ENCODE data around the gene SH3BP5. TPM values are rescaled to one million over a fixed set of nuclear protein-coding genes. Genes with fewer than 3 reads are reported as not detected.

SH3BP5 gene
- polyA plus RNA-seq, 1 of the 3 experiments (the other 2 are of a cell fraction), result 29.5 TPM

DNA sequence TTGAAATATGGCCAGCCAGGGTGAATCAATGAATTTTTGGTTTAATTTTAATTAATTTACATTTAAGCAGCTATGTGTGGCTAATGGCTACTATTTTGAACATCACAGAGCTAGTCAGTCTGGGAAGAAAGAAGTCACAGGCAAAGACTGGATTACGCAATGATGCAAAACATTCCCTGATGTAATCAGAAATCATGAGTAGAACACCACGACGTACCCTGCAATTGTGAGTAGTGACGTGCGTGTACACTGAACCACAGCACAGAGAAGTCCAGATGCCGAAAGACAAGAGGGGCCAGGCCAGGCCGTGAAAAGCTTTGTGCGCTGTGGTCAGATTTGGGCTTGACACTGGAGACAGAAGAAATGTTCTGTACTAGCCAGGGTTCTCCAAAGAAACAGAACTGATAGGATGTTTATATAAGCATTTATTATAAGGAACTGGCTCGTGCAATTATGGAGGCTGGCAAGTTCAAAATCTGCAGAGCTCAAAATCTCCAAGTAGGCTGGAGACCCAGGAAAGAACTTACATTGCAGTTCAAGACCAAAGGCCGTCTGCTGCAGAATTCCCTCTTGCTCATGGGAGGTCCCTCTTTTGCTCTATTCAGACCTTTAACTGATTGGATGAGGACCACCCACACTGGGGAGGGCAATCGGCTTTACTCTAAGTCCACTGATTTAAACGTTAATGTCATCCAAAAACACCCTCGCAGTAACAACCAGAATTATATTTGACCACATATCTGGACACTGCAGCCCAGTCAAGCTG is 44.6 kb downstream of the SH3BP5 start (continued):
- TF ChIP-seq, protein P1, sequence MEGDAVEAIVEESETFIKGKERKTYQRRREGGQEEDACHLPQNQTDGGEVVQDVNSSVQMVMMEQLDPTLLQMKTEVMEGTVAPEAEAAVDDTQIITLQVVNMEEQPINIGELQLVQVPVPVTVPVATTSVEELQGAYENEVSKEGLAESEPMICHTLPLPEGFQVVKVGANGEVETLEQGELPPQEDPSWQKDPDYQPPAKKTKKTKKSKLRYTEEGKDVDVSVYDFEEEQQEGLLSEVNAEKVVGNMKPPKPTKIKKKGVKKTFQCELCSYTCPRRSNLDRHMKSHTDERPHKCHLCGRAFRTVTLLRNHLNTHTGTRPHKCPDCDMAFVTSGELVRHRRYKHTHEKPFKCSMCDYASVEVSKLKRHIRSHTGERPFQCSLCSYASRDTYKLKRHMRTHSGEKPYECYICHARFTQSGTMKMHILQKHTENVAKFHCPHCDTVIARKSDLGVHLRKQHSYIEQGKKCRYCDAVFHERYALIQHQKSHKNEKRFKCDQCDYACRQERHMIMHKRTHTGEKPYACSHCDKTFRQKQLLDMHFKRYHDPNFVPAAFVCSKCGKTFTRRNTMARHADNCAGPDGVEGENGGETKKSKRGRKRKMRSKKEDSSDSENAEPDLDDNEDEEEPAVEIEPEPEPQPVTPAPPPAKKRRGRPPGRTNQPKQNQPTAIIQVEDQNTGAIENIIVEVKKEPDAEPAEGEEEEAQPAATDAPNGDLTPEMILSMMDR (IDR thresholded peaks at IDR 0.05), result no peak
- TF ChIP-seq YY1 (IDR thresholded peaks at IDR 0.05; ENCODE audit: low read depth) (no peak), SIN3A (IDR thresholded peaks at IDR 0.05; ENCODE audit: borderline replicate concordance, low read depth, low read length) (no peak), CHD2 (IDR thresholded peaks at IDR 0.05; ENCODE audit: low read length, partially characterized antibody) (no peak), MXI1 (IDR thresholded peaks at IDR 0.05; ENCODE audit: low read depth, low read length) (no peak)

DNA sequence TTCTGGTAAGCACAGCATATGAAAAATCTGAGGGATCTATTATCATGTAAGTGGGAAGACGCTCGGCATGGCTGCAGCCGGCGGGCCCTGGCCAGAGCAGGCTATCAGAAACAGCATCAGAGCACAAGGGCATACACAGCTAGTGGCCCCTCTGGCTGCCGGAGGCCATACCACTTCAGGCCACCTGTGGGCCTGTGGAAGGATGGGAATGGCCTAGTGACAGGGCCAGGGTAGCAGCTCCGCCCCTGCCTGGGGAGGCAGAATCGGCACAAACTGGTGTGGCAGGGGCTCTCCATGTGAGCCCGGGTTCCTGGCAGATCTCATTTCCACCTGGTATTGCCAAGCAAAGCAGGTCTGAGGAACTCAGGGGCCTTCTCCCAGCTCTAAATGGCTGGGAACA is 46.4 kb downstream of the SH3BP5 start:
- H3K9me2 ChIP-seq, result no peaks in the 10 kb centered on the region
- no peak for TF ChIP-seq ELF1 (IDR thresholded peaks at IDR 0.05)
- TF ChIP-seq, protein P2, sequence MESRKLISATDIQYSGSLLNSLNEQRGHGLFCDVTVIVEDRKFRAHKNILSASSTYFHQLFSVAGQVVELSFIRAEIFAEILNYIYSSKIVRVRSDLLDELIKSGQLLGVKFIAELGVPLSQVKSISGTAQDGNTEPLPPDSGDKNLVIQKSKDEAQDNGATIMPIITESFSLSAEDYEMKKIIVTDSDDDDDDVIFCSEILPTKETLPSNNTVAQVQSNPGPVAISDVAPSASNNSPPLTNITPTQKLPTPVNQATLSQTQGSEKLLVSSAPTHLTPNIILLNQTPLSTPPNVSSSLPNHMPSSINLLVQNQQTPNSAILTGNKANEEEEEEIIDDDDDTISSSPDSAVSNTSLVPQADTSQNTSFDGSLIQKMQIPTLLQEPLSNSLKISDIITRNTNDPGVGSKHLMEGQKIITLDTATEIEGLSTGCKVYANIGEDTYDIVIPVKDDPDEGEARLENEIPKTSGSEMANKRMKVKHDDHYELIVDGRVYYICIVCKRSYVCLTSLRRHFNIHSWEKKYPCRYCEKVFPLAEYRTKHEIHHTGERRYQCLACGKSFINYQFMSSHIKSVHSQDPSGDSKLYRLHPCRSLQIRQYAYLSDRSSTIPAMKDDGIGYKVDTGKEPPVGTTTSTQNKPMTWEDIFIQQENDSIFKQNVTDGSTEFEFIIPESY (IDR thresholded peaks at IDR 0.05; ENCODE audit: borderline replicate concordance, low read depth), result no peak
- no peak for TF ChIP-seq SIN3A (IDR thresholded peaks at IDR 0.05; ENCODE audit: borderline replicate concordance, low read depth, low read length)
- TF ChIP-seq TAF1 (IDR thresholded peaks at IDR 0.05; ENCODE audit: borderline replicate concordance, low read depth, low read length), result no peak
- no peak for TF ChIP-seq EP300 (IDR thresholded peaks at IDR 0.05; ENCODE audit: borderline replicate concordance in 1 of 2, low read depth in 1 of 2, low read length in 1 of 2)
- no peak for TF ChIP-seq FOSL2 (IDR thresholded peaks at IDR 0.05; ENCODE audit: borderline replicate concordance, low read depth)
- TF ChIP-seq JUND (IDR thresholded peaks at IDR 0.05), result no peak
- TF ChIP-seq, protein P3, sequence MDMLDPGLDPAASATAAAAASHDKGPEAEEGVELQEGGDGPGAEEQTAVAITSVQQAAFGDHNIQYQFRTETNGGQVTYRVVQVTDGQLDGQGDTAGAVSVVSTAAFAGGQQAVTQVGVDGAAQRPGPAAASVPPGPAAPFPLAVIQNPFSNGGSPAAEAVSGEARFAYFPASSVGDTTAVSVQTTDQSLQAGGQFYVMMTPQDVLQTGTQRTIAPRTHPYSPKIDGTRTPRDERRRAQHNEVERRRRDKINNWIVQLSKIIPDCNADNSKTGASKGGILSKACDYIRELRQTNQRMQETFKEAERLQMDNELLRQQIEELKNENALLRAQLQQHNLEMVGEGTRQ (IDR thresholded peaks at IDR 0.05; ENCODE audit: borderline replicate concordance, low read depth, low read length), result no peak
- no peak for TF ChIP-seq MEF2A (IDR thresholded peaks at IDR 0.05; ENCODE audit: borderline replicate concordance, low read depth)
- TF ChIP-seq POLR2AphosphoS5 (IDR thresholded peaks at IDR 0.05; ENCODE audit: low read depth, low read length), result no peak
- no peak for TF ChIP-seq SMC3 (IDR thresholded peaks at IDR 0.05; ENCODE audit: low read depth, low read length)
- TF ChIP-seq, protein P1 (IDR thresholded peaks at IDR 0.05), result no peak
- TF ChIP-seq NFIC (IDR thresholded peaks at IDR 0.05; ENCODE audit: borderline replicate concordance), result no peak
- no peak for TF ChIP-seq EZH2phosphoT487 (IDR thresholded peaks at IDR 0.05; ENCODE audit: borderline replicate concordance, low read depth)
- TF ChIP-seq CHD2 (IDR thresholded peaks at IDR 0.05; ENCODE audit: low read length, partially characterized antibody), result no peak
- TF ChIP-seq FOXJ3 (CRISPR knock-in tag; IDR thresholded peaks at IDR 0.05), result no peak
- TF ChIP-seq, protein P4, sequence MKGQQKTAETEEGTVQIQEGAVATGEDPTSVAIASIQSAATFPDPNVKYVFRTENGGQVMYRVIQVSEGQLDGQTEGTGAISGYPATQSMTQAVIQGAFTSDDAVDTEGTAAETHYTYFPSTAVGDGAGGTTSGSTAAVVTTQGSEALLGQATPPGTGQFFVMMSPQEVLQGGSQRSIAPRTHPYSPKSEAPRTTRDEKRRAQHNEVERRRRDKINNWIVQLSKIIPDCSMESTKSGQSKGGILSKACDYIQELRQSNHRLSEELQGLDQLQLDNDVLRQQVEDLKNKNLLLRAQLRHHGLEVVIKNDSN (IDR thresholded peaks at IDR 0.05; ENCODE audit: borderline replicate concordance, low read depth), result no peak
- no peak for TF ChIP-seq RAD21 (IDR thresholded peaks at IDR 0.05; ENCODE audit: low read length)
- TF ChIP-seq, protein P5, sequence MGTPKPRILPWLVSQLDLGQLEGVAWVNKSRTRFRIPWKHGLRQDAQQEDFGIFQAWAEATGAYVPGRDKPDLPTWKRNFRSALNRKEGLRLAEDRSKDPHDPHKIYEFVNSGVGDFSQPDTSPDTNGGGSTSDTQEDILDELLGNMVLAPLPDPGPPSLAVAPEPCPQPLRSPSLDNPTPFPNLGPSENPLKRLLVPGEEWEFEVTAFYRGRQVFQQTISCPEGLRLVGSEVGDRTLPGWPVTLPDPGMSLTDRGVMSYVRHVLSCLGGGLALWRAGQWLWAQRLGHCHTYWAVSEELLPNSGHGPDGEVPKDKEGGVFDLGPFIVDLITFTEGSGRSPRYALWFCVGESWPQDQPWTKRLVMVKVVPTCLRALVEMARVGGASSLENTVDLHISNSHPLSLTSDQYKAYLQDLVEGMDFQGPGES (IDR thresholded peaks at IDR 0.05; ENCODE audit: low read depth, low read length), result no peak
- no peak overlapping the region for H3K9ac ChIP-seq
- 100% methylated on average over 4 of the region's 8 CpGs for WGBS (ENCODE audit: low lambda C conversion rate)
- no peaks in the 10 kb centered on the region for H3K27me3 ChIP-seq (ENCODE audit: insufficient read depth)
- H3F3A ChIP-seq (replicated peaks; ENCODE audit: insufficient read depth), result no peaks in the 10 kb centered on the region
- no peak overlapping the region for H2AFZ ChIP-seq (ENCODE audit: low read depth)
- ChIA-PET POLR2A (no interaction called here), CTCF (interaction anchor here (0.6 to 7.4 kb wide), 4 partner anchors 9 to 888 kb away, joined by 3 to 36 read pairs (median 8); no protein-coding TSS in a partner anchor)
- H4K20me1 ChIP-seq (ENCODE audit: insufficient read depth), result no peaks in the 10 kb centered on the region
- no peak overlapping the region for H3K4me3 ChIP-seq (ENCODE audit: low read depth in 2 of 2, low read length in 1 of 2)
- H3K36me3 ChIP-seq (replicated peaks in 1 of 2; ENCODE audit: control insufficient read depth in 1 of 2, insufficient read depth in 2 of 2, low read length in 1 of 2), result no peaks in the 10 kb centered on the region
- H3K4me1 ChIP-seq (ENCODE audit: control insufficient read depth in 1 of 2, insufficient read depth in 2 of 2, low read depth in 1 of 2, low read length in 1 of 2), result peaks cover 0 to 5% of the 10 kb centered on the region in 2 experiments; a peak in 1 of 4 replicates
- no peak overlapping the region for H3K27ac ChIP-seq (ENCODE audit: low read depth in 2 of 2, low read length in 1 of 2)
- H3K4me2 ChIP-seq, result no peak overlapping the region
- no peaks in the 10 kb centered on the region for H3K9me3 ChIP-seq
- H3K79me2 ChIP-seq (ENCODE audit: insufficient read depth), result no peaks in the 10 kb centered on the region; the same call in 1 of the 2 replicates
- DNase-seq, result no peak
